HepG2 (cell line): ENCODE results near the gene SLC36A1.

Experiments
- BRD4 ChIP-seq: sonication (generic); formaldehyde crosslinking; IDR thresholded peaks from 2 replicates; pipeline ENCODE4 v1.4.0; 2020; ENCODE audit warnings: missing genetic modification reagents
- KAT7 ChIP-seq: IDR thresholded peaks from 2 replicates; pipeline ENCODE4 v1.6.1; 2018; ENCODE audit warnings: borderline replicate concordance, missing compliant biosample characterization
- MAFK ChIP-seq, 2 experiments: IDR thresholded peaks in 1 of 2; conservative IDR thresholded peaks in 1 of 2; 2 replicates each; pipeline ENCODE4 v1.6.1; 2011; ENCODE audit warnings: improper control_type of control experiment in 2 of 2, low read length in 2 of 2
- MYNN ChIP-seq: sonication (generic); formaldehyde crosslinking; IDR thresholded peaks from 2 replicates; pipeline ENCODE4 v1.4.0; 2020; ENCODE audit warnings: mild to moderate bottlenecking, low read depth, missing genetic modification reagents
- SIX1 ChIP-seq: sonication (generic); formaldehyde crosslinking; IDR thresholded peaks from 2 replicates; pipeline ENCODE4 v1.4.0; 2020; ENCODE audit warnings: missing genetic modification reagents, borderline replicate concordance
- SKI ChIP-seq: fragments of 450-650 bp; IDR thresholded peaks from one replicate; pipeline ENCODE4 v1.6.1; 2018; ENCODE audit warnings: mild to moderate bottlenecking; ENCODE audit not compliant: partially characterized antibody
- SMAD3 ChIP-seq: sonication (generic); formaldehyde crosslinking; IDR thresholded peaks from 2 replicates; pipeline ENCODE4 v1.4.0; 2020; ENCODE audit warnings: missing genetic modification reagents
- ZNF460 ChIP-seq: sonication (generic); formaldehyde crosslinking; IDR thresholded peaks from 2 replicates; pipeline ENCODE4 v1.5.1; 2020; ENCODE audit warnings: missing genetic modification reagents, mild to moderate bottlenecking, borderline replicate concordance
- TF ChIP-seq, protein P1 (sequence below): sonication (generic); formaldehyde crosslinking; IDR thresholded peaks from 2 replicates; pipeline ENCODE4 v1.5.0; 2020; ENCODE audit warnings: mild to moderate bottlenecking, missing genetic modification reagents, moderate library complexity
- TF ChIP-seq, protein P2 (sequence below): sonication (generic); formaldehyde crosslinking; IDR thresholded peaks from 2 replicates; pipeline ENCODE4 v1.4.0; 2020; ENCODE audit warnings: missing genetic modification reagents
- TF ChIP-seq, protein P3 (sequence below), 2 experiments: sonication (generic) in 1 of 2; formaldehyde crosslinking in 1 of 2; IDR thresholded peaks; 2 replicates each; pipeline versions ENCODE4 v1.5.1 to v1.6.1; 2011 to 2020; ENCODE audit warnings: borderline replicate concordance in 1 of 2, low read depth in 1 of 2, low read length in 1 of 2, mild to moderate bottlenecking in 1 of 2, missing genetic modification reagents in 1 of 2, moderate library complexity in 1 of 2

DNA sequence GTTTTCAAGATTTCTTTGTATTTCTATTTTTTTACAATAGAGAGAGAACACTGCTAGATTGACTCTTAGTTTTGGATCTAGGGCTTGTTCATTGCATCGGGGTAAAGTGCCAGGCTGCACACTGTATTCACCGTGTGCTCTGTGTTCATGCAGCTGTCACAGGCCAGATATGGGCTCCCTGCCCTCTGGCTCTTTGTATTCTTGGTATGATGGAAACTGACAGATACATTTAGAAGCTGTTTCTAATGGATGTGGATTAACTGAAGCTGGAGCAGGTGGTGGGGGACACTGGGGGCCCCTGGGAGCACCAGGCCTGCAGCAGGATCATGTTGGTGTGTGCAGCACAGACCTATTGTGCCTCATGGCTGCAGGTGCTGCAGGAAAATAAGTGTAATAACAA is 28.0 kb downstream of the SLC36A1 start:
- TF ChIP-seq SIX1 (CRISPR knock-in tag) (no peak), SMAD3 (CRISPR knock-in tag) (no peak), ZNF460 (CRISPR knock-in tag) (no peak), BRD4 (CRISPR knock-in tag) (no peak), KAT7 (CRISPR knock-in tag) (no peak), MAFK (conservative IDR thresholded peaks at IDR 0.05 in 1 of 2, IDR thresholded peaks at IDR 0.05 in 1 of 2; ENCODE audit: low read length in 2 of 2) (no peak), SKI (no peak), MYNN (CRISPR knock-in tag) (no peak)
- TF ChIP-seq, protein P1, sequence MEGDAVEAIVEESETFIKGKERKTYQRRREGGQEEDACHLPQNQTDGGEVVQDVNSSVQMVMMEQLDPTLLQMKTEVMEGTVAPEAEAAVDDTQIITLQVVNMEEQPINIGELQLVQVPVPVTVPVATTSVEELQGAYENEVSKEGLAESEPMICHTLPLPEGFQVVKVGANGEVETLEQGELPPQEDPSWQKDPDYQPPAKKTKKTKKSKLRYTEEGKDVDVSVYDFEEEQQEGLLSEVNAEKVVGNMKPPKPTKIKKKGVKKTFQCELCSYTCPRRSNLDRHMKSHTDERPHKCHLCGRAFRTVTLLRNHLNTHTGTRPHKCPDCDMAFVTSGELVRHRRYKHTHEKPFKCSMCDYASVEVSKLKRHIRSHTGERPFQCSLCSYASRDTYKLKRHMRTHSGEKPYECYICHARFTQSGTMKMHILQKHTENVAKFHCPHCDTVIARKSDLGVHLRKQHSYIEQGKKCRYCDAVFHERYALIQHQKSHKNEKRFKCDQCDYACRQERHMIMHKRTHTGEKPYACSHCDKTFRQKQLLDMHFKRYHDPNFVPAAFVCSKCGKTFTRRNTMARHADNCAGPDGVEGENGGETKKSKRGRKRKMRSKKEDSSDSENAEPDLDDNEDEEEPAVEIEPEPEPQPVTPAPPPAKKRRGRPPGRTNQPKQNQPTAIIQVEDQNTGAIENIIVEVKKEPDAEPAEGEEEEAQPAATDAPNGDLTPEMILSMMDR (CRISPR knock-in tag): no peak
- TF ChIP-seq, protein P2, sequence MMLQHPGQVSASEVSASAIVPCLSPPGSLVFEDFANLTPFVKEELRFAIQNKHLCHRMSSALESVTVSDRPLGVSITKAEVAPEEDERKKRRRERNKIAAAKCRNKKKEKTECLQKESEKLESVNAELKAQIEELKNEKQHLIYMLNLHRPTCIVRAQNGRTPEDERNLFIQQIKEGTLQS (CRISPR knock-in tag): no peak
- TF ChIP-seq, protein P3, sequence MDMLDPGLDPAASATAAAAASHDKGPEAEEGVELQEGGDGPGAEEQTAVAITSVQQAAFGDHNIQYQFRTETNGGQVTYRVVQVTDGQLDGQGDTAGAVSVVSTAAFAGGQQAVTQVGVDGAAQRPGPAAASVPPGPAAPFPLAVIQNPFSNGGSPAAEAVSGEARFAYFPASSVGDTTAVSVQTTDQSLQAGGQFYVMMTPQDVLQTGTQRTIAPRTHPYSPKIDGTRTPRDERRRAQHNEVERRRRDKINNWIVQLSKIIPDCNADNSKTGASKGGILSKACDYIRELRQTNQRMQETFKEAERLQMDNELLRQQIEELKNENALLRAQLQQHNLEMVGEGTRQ (IDR thresholded peaks at IDR 0.05; ENCODE audit: low read depth, low read length): no peak
- TF ChIP-seq, protein P3 (CRISPR knock-in tag; IDR thresholded peaks at IDR 0.05; ENCODE audit: borderline replicate concordance): no peak
